Gastrocnemius medialis (tissue), 4 donors: ENCODE results near the gene SNX18. TPM values are rescaled to one million over a fixed set of nuclear protein-coding genes. Genes with fewer than 3 reads are reported as not detected.

Experiments used
- ATAC-seq, 2 donors: fragments of 150-250 bp; one replicate each; pipeline ENCODE4 v1.9.1; 2016
- DNase-seq, 2 donors: peaks; one replicate each; pipeline ENCODE4 v3.0.0-alpha.2; 2019
- H3K27ac ChIP-seq, 4 donors: fragments of 200-600 bp; sonication (generic); 1 replicate in 1 of 4; 2 replicates in 3 of 4; pipeline ENCODE4 v1.5.1; 2016 to 2018; ENCODE audit warnings: mild to moderate bottlenecking in 2 of 4, moderate library complexity in 1 of 4
- H3K27me3 ChIP-seq, 3 donors: fragments of 200-600 bp; sonication (generic) in 2 of 3; 1 replicate in 1 of 3; 2 replicates in 2 of 3; pipeline versions ENCODE4 v1.5.1 to v1.6.0; 2016 to 2019; ENCODE audit warnings: mild to moderate bottlenecking in 1 of 3, moderate library complexity in 1 of 3
- H3K36me3 ChIP-seq, 2 donors: fragments of 200-600 bp; sonication (generic) in 1 of 2; one replicate each; pipeline ENCODE4 v1.5.1; 2017 to 2018
- H3K4me1 ChIP-seq, 2 donors: fragments of 200-600 bp; sonication (generic) in 1 of 2; one replicate each; pipeline ENCODE4 v1.5.1; 2016 to 2017; ENCODE audit warnings: mild to moderate bottlenecking in 2 of 2
- H3K4me3 ChIP-seq, 4 donors: fragments of 200-600 bp; sonication (generic) in 3 of 4; 1 replicate in 1 of 4; 2 replicates in 3 of 4; pipeline ENCODE4 v1.5.1; 2016 to 2019; ENCODE audit warnings: mild to moderate bottlenecking in 2 of 4
- H3K9me3 ChIP-seq, 3 donors: fragments of 200-600 bp; sonication (generic) in 2 of 3; 1 replicate in 1 of 3; 2 replicates in 2 of 3; pipeline ENCODE4 v1.5.1; 2016 to 2019
- CTCF ChIP-seq, 5 experiments: fragments of 450-650 bp in 3 of 5; fragments of 200-600 bp in 2 of 5; sonication (generic) in 2 of 5; IDR thresholded peaks in 4 of 5; conservative IDR thresholded peaks in 1 of 5; 1 replicate in 4 of 5; 2 replicates in 1 of 5; pipeline ENCODE4 v1.5.1; 2016 to 2019; ENCODE audit warnings: antibody characterized with exemption in 5 of 5, mild to moderate bottlenecking in 3 of 5, moderate library complexity in 3 of 5
- POLR2A ChIP-seq, 2 donors: fragments of 450-650 bp; IDR thresholded peaks; one replicate each; pipeline ENCODE4 v1.6.1; 2017; ENCODE audit warnings: antibody characterized with exemption in 2 of 2, mild to moderate bottlenecking in 2 of 2, moderate library complexity in 2 of 2
- in situ Hi-C, 4 donors: fragments of 200-750 bp; cut with MboI; loops; one replicate each; pipeline versions ENCODE4 v1.15.0 to v1.8.0; 2017; ENCODE audit warnings: low sequenced_read_pairs in 4 of 4
- intact Hi-C: fragments of 100-400 bp; cut with DNase I; formaldehyde crosslinking; loops from one replicate; pipeline ENCODE4 v1.15.1; 2023; ENCODE audit warnings: low total_unique reads
- total RNA-seq, 4 donors: library from RNA; depleted of rRNA; stranded (reverse); fragments of >200 nt; gene quantifications; one replicate each; pipeline versions ENCODE4 v1.1.0 to v1.2.3, GENCODE V29; 2016

The SNX18 gene
- total RNA-seq, 4 donors from 2014 or later: 16.3 to 18.5 (median 18.0) TPM

GRCh38 chr5:54495027-54495426, 22.5 kb upstream of the SNX18 start:
- ATAC-seq (no peak), DNase-seq (no peak)
- Histone ChIP-seq H3K36me3 (no peaks in the 10 kb centered on the region), H3K9me3 (no peaks in the 10 kb centered on the region), H3K4me1 (no peaks in the 10 kb centered on the region), H3K27me3 (no peaks in the 10 kb centered on the region), H3K4me3 (no peak overlapping the region), H3K27ac (no peak overlapping the region)
- no peak for TF ChIP-seq POLR2A (IDR thresholded peaks at IDR 0.05)
- intact Hi-C loops: no loop called here
- in situ Hi-C loops: loop anchor here in 2 of 4 donors (10.0 kb wide), 2 partner anchors 60 to 240 kb away; no protein-coding TSS in a partner anchor

DNA sequence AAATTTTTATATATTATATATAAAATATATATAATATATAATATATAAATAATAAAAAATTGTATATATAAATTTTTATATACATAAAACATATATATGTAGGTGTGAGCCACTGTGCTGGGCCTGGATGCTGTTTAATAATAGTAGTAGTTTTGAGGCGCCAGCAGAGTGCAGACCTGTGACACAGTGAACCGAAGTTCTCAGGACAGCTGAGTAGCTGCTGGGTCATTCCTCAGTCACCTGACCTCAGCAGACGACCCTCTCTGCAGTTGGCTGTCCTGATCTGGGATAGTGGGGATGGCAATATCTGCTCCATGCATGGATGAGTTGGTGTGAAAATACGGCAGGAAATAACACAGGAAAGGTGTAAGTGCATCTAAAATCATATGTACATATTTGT, 3.3 kb upstream of the SNX18 start:
- H3K9me3 ChIP-seq: no peaks in the 10 kb centered on the region
- H3K36me3 ChIP-seq: no peaks in the 10 kb centered on the region
- H3K4me1 ChIP-seq: peaks cover 7 to 17% of the 10 kb centered on the region in 2 donors
- intact Hi-C loops: no loop called here
- no peaks in the 10 kb centered on the region for H3K27me3 ChIP-seq
- DNase-seq (no peak), ATAC-seq (no peak)
- H3K4me3 ChIP-seq: no peak overlapping the region
- H3K27ac ChIP-seq: no peak overlapping the region
- TF ChIP-seq CTCF (IDR thresholded peaks at IDR 0.05 in 4 of 5, conservative IDR thresholded peaks at IDR 0.05 in 1 of 5) (no peak), POLR2A (IDR thresholded peaks at IDR 0.05) (no peak)
- in situ Hi-C loops: loop anchor here in 3 of 4 donors (10.0 to 25.0 kb wide), 2 partner anchors 331 to 648 kb away; partner anchors contain the start of genes CDC20B (in 3 of the 3) and GPX8 (in 3 of the 3)

DNA sequence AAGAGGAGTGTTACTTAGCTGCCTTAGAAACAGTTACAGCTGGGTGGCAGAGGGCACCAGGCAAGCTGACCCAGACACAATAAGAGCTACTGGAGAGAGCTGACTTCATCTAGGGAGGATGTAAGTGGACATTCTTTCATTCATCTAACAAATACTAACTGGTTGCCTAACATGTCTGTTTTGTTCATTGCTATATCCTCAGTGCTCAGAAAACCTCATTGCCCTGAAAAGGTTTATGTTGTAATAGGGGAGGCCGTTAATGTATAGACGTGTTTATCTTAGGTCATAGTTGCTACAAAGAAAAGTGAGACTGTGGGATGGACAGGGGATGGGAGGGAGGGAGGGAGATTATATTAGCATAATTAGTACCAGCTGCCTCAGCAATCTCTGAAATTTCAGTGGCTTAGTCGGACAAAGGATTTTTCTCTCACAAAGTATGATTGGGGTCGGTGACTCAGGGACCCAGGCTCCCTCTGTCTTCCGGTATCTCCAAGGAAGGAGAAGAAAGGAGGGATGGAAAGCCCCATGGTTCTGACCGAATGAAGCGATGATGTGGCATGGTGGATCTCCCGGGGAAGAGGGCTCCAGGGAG, 2.6 kb upstream of the SNX18 start:
- Histone ChIP-seq H3K27ac (no peak overlapping the region), H3K4me1 (peaks cover 13 to 23% of the 10 kb centered on the region in 2 donors), H3K9me3 (no peaks in the 10 kb centered on the region), H3K27me3 (no peaks in the 10 kb centered on the region), H3K36me3 (no peaks in the 10 kb centered on the region), H3K4me3 (no peak overlapping the region)
- in situ Hi-C loops (loop anchor here in 3 of 4 donors (5.0 to 25.0 kb wide), 3 partner anchors 330 to 647 kb away; partner anchors contain the start of genes CDC20B (in 3 of the 3) and GPX8 (in 3 of the 3)), intact Hi-C loops (loop anchor here (5.0 kb wide), 1 partner anchor 142 kb away; no protein-coding TSS in a partner anchor)
- DNase-seq (no peak), ATAC-seq (no peak)
- no peak for TF ChIP-seq CTCF (IDR thresholded peaks at IDR 0.05 in 4 of 5, conservative IDR thresholded peaks at IDR 0.05 in 1 of 5)
- no peak for TF ChIP-seq POLR2A (IDR thresholded peaks at IDR 0.05)

GRCh38 chr5:54515634-54516033, 1.9 kb upstream of the SNX18 start:
- Histone ChIP-seq H3K36me3 (no peaks in the 10 kb centered on the region), H3K27me3 (no peaks in the 10 kb centered on the region), H3K9me3 (no peaks in the 10 kb centered on the region), H3K4me1 (peaks cover 18 to 25% of the 10 kb centered on the region in 2 donors), H3K27ac (no peak overlapping the region), H3K4me3 (no peak overlapping the region)
- intact Hi-C loops (loop anchor here (2.0 to 5.0 kb wide), 3 partner anchors 33 to 631 kb away; no protein-coding TSS in a partner anchor), in situ Hi-C loops (loop anchor here in 3 of 4 donors (5.0 to 25.0 kb wide), 3 partner anchors 329 to 647 kb away; partner anchors contain the start of genes CDC20B (in 3 of the 3) and GPX8 (in 3 of the 3))
- no peak for ATAC-seq
- no peak for DNase-seq
- no peak for TF ChIP-seq CTCF (IDR thresholded peaks at IDR 0.05 in 4 of 5, conservative IDR thresholded peaks at IDR 0.05 in 1 of 5)

DNA sequence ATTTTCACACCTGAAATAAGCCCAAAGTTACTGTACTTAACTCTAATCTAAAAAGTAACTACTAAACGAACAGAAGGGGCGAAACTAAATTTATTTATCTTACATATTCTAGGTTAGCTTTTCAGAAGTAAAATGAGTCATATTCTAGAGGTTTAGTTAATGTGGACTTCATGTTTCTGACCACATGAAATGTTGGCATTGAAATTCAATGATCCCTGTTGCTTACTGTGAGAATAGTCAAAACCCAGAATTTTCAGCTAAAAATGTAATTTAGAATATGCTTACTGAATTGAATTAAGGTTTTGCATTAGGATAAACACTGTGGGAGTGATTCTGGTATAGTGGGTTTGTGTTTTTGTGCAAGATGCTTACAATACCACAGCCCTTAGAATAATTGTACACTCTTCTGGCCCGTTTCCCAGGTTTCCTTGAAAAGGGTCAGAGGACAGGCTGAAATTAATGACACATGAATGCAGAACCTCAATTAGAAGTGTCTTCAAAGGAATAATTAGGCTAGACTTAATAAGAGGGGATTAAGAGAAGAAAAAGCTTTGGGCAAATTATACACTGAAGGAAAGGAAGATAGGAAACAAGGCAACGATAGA, 1.4 kb upstream of the SNX18 start:
- Histone ChIP-seq H3K27me3 (no peaks in the 10 kb centered on the region), H3K9me3 (no peaks in the 10 kb centered on the region), H3K4me3 (no peak overlapping the region), H3K36me3 (no peaks in the 10 kb centered on the region), H3K27ac (no peak overlapping the region), H3K4me1 (peaks cover 21 to 25% of the 10 kb centered on the region in 2 donors)
- ATAC-seq: no peak
- in situ Hi-C loops: loop anchor here in 3 of 4 donors (5.0 to 25.0 kb wide), 3 partner anchors 329 to 646 kb away; partner anchors contain the start of genes CDC20B (in 3 of the 3) and GPX8 (in 3 of the 3)
- intact Hi-C loops: loop anchor here (2.0 to 5.0 kb wide), 3 partner anchors 33 to 631 kb away; no protein-coding TSS in a partner anchor
- TF ChIP-seq CTCF (IDR thresholded peaks at IDR 0.05 in 4 of 5, conservative IDR thresholded peaks at IDR 0.05 in 1 of 5) (no peak), POLR2A (IDR thresholded peaks at IDR 0.05) (no peak)
- no peak for DNase-seq
